ENCODE measurements around the gene EML2. TPM values are rescaled to one million over a fixed set of nuclear protein-coding genes. Genes with fewer than 3 reads are reported as not detected.
A peak's percentile ranks its signal among the peaks of the same experiment; 100 is the strongest.

Gene EML2
- total RNA-seq, 1 experiment from 2014 or later = 28.4 TPM

GRCh38 chr19:45590300-45591003 lies 48.7 kb downstream of the EML2 start:
- no peak for DNase-seq (ENCODE audit: low read depth)

GRCh38 chr19:45589768-45590167 lies 49.4 kb downstream of the EML2 start:
- DNase-seq (ENCODE audit: low read depth) = no peak

- no peak for DNase-seq (ENCODE audit: low read depth)
Observed at GRCh38 chr19:45587873-45588272, 51.3 kb downstream of the EML2 start.

GRCh38 chr19:45585158-45585577 lies 54.0 kb downstream of the EML2 start:
- DNase-seq (ENCODE audit: low read depth) = no peak

DNA sequence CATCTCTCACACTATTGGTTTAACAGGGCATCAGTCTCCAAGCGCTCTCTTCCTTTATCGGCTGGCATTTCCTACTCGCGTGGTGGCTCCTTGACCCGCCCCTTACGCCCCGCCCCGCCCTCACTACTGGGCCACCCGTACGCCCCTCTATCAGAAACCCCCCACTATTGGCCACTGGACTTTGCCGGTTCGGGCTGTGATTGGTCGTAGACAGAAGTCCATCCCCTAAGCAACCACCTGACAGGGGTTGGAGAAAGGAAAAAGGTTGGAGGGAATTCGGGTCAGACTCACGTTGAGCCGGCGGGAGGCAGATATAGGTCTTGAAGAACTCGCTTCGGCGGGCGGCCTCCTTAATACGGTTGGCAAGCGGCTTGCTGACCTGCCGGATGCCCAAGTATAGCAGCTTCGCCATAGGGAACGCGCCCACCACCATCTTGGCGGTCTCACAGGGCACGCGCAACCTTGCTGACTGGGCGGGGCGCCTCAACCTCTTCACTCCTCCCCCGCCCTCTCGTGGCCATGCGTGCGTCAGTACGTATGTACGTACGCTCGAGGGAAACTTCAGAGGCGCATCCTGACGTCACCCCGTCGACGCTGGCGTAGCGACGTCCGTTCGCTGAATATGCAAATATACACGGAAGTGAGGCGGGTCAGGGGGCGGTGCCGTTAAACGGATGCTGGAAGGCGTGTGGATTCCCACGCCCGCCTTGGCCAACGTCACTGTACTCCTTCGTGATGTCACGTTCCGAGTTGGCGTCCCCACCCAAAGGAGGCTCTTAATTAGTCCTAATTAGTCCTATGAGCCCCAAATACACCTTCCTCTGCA lies 54.7 kb downstream of the EML2 start, which contains the start of gene OPA3:
TSS of gene OPA3 (minus strand) at position 471 of the 826 bp plus-strand sequence. CDS start at position 433, 38 bp downstream.
- peak; percentile 99 for DNase-seq (ENCODE audit: low read depth)

DNA sequence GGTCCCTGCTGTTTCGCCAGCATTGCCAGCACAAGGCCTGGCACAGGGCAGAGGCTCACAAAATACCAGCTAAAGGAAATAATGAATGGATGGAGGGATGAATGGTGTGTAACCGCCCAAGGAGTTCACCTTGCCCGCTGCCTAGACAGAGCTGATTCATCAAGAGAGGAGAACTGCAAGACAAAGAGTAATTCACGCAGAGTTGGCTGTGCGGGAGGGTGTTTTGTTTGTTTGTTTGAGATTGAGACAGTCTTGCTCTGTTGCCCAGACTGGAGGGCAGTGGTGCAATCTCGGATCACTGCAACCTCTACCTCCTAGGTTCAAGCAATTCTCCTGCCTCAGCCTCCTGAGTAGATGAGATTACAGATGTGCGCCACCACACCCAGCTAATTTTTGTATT lies 57.6 kb downstream of the EML2 start:
- no peak for DNase-seq (ENCODE audit: low read depth)

- DNase-seq (ENCODE audit: low read depth) = no peak
Observed at GRCh38 chr19:45578861-45579260, 60.3 kb downstream of the EML2 start.

DNA sequence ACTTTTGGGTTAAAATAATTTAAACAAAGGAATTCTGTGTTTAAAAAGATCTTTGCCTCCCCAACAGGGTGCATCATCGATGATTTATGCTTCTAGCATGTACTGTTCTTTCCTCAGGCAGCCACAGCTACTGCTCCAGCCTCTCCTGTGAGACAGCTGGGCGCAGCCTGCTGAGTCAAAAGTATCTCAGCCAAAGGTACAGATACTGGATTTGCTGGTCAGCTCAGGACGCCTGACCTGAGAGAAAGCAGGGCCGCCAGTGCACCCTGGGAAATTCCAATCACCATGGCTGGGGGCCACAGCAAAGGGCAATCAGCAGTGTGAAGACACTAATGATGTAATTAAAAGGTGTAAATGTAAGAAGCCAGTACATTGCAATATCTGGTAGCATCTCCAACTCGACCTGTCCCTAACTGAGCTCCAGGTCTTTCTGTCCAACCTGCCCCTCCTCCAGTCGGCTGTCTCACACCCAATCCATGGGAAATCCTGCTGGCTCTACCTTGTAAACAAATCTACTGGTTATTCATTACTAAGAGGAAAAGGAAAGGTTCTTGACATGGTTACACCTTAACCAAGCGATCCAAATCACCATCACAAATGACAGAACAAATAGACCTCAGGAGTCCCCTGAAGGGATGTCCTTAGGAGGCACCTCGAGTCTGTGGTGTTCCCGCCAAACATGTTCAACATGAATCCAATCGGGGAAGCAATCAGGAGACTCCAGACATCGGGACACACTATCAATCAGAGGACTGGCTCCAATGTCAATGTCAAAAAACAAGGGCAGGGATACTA lies 61.9 kb downstream of the EML2 start:
- DNase-seq (ENCODE audit: low read depth) = peak; percentile 97

DNA sequence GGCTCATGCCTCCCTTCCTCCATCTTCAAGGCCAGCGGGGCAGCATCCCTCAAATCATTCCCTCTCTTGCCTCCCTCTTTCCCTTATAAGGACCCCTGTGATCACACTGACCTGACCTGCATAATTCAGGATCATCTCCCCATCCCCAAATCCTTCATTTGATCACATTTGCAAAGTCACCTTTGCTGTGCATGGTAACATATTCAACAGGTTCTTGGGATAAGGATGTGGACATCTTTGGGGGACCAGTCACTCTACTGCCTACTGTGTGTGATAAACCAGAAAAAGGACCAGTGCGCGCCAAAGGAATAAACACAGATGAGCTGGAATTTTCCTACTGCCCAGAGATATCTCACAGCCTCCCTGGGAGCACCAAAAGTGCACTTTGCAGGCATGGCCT lies 62.5 kb downstream of the EML2 start:
- no peak for DNase-seq (ENCODE audit: low read depth)

- DNase-seq (ENCODE audit: low read depth) = no peak
Observed at GRCh38 chr19:45575216-45575615, 64.0 kb downstream of the EML2 start.

GRCh38 chr19:45574526-45574925 lies 64.7 kb downstream of the EML2 start:
- DNase-seq (ENCODE audit: low read depth) = no peak

- DNase-seq (ENCODE audit: low read depth) = no peak
Observed at GRCh38 chr19:45571457-45572220, 67.6 kb downstream of the EML2 start.

- no peak for DNase-seq (ENCODE audit: low read depth)
Observed at GRCh38 chr19:45569619-45570421, 69.4 kb downstream of the EML2 start.

DNA sequence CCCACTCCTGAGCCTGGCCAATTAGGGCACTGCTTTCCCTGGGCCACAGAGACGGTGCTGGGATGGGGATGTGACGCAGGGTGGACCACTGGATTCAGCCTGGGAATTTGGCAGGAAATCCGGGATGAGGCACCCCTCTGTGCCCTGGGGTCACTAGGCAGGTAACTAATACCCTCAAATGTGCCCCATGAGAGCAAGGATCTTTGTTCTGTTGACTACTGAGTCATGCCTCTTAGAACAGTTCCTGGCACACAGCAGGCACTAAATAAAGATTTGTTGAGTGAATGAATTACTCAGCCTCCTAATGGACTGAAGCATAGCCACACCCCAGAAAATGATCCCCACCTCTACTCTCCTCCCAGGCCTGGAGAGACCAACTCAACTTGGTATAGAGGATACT lies 70.5 kb downstream of the EML2 start:
- DNase-seq (ENCODE audit: low read depth) = peak; percentile 95

- no peak for DNase-seq (ENCODE audit: low read depth)
Observed at GRCh38 chr19:45567609-45568008, 71.6 kb downstream of the EML2 start.

DNA sequence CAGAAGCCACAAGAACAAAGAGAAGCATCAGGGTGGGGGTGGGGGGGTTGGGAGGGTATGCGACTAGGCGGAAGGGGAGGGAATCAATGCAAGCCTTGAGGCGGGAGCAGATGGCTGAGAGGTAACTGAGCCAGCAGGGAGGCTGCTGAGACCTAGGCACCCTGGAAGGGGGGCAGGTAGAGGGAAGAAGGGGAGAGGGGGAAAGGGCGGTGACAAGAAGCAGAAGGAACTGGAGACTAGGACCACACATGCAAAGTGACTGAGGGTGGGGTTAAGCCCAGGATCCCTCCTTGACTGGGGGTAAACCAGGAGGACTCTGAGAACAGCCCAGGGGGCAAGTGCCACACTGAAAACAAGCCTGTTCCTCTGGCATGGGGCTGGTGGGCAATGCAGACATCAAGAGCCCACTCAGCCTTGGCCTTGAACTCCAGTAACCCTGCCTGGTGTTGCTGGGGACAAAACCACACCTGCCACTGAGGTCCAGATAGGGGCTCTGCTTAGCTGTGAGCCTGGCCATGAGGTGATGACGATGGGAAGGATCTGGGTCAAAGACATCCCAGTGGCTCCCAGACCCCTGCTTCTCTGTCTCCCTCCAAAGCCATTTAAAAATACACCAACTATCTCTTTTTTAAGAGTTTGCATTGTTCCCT lies 74.9 kb downstream of the EML2 start:
- DNase-seq (ENCODE audit: low read depth) = no peak

DNA sequence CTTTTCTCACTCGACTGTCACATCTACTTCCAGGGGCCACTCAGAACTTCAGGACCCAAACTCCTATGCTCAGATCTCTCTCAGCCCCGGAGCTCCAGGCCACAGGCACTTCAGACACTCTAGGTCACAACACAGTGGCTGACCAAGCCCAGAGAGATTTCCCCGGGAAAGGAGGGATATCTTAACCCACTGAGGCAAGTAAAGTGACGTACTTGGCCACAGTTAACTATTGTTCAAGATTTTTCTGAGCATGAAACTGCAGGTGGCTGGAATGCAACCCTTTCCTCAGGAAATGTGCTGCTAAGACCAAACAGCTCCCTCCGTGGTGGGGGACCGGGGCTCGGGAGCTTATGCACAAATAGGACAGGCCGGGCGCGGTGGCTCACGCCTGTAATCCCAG lies 78.5 kb downstream of the EML2 start:
- no peak for DNase-seq (ENCODE audit: low read depth)

DNA sequence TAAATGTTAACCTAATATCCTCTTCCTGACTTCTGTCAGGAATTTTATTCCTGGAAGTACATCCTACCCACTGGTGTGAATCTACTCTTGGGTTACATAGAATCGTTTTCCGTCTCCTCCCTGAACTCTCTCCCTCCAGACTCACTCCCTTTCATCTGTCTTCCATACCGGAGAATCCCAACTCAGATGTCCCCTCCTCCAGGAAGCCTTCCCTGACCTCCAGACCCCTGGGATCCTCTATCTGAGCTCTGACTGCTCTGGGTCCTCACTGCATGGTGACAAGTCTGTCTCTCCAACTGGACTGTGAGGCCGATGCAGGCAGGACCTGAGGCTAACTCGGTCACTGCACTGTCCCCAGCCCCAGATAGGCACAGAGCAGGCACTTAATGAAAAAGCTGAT lies 79.2 kb downstream of the EML2 start:
- no peak for DNase-seq (ENCODE audit: low read depth)
